ENCODE data around the gene B3GAT1. TPM values are rescaled to one million over a fixed set of nuclear protein-coding genes. Genes with fewer than 3 reads are reported as not detected.

B3GAT1 gene
- total RNA-seq, 1 experiment from 2014 or later, result 0.10 TPM

GRCh38 chr11:134429106-134429505 is 17.1 kb upstream of the B3GAT1 start:
- no peak overlapping the region for H3K4me3 ChIP-seq (ENCODE audit: low read depth in 2 of 2, low read length in 2 of 2)
- in situ Hi-C loops (cut with HindIII; ENCODE audit: low pct_unique_long_range_greater_than_20kb, low sequenced_read_pairs), result no loop called here
- H3K27me3 ChIP-seq (ENCODE audit: control insufficient read depth, insufficient read depth, low read length), result peaks cover 21% of the 10 kb centered on the region
- TF ChIP-seq POLR2AphosphoS5 (IDR thresholded peaks at IDR 0.05; ENCODE audit: low read depth, low read length) (no peak), CTCF (IDR thresholded peaks at IDR 0.05) (no peak), REST (IDR thresholded peaks at IDR 0.05; ENCODE audit: insufficient read depth in 1 of 2, low read depth in 2 of 2, low read length in 1 of 2) (no peak), TCF7L2 (IDR thresholded peaks at IDR 0.05; ENCODE audit: low read depth, low read length) (no peak), SIN3A (IDR thresholded peaks at IDR 0.05; ENCODE audit: borderline replicate concordance, insufficient read depth, low read depth, low read length) (no peak)
- intact Hi-C loops (cut with micrococcal nuclease; ENCODE audit: unreplicated experiment), result no loop called here
- CTCF ChIA-PET, result no interaction called here
- ATAC-seq, result no peak
- H3K27ac ChIP-seq (ENCODE audit: low read length), result no peak overlapping the region
- no peak for DNase-seq (ENCODE audit: low read depth, low spot score)
- no TSS peak for BruUV-seq (replicated peaks)
- H3K9me3 ChIP-seq (ENCODE audit: control insufficient read depth, insufficient read depth, low read depth, low read length), result no peaks in the 10 kb centered on the region
- no peaks in the 10 kb centered on the region for H3K36me3 ChIP-seq (ENCODE audit: control insufficient read depth, insufficient read depth, low read length)
- POLR2A ChIA-PET, result no interaction called here
- H3K4me1 ChIP-seq (ENCODE audit: control insufficient read depth, insufficient read depth, low read length), result no peaks in the 10 kb centered on the region

GRCh38 chr11:134425816-134426536 is 13.9 kb upstream of the B3GAT1 start:
- in situ Hi-C loops (cut with HindIII; ENCODE audit: low pct_unique_long_range_greater_than_20kb, low sequenced_read_pairs), result no loop called here
- CTCF ChIA-PET, result no interaction called here

More at GRCh38 chr11:134425816-134426536, 13.9 kb upstream of the B3GAT1 start:
- peaks cover 25% of the 10 kb centered on the region for H3K27me3 ChIP-seq (ENCODE audit: control insufficient read depth, insufficient read depth, low read length)
- TF ChIP-seq CTCF (IDR thresholded peaks at IDR 0.05), result no peak
- TF ChIP-seq REST (IDR thresholded peaks at IDR 0.05; ENCODE audit: insufficient read depth in 1 of 2, low read depth in 2 of 2, low read length in 1 of 2), result no peak
- TF ChIP-seq TCF7L2 (IDR thresholded peaks at IDR 0.05; ENCODE audit: low read depth, low read length), result no peak
- TF ChIP-seq POLR2AphosphoS5 (IDR thresholded peaks at IDR 0.05; ENCODE audit: low read depth, low read length), result no peak
- no peak for TF ChIP-seq SIN3A (IDR thresholded peaks at IDR 0.05; ENCODE audit: borderline replicate concordance, insufficient read depth, low read depth, low read length)
- ATAC-seq (no peak), DNase-seq (ENCODE audit: low read depth, low spot score) (no peak)
- BruUV-seq (replicated peaks), result no TSS peak
- H3K4me3 ChIP-seq (ENCODE audit: low read depth in 2 of 2, low read length in 2 of 2), result no peak overlapping the region
- POLR2A ChIA-PET, result no interaction called here
- H3K36me3 ChIP-seq (ENCODE audit: control insufficient read depth, insufficient read depth, low read length), result no peaks in the 10 kb centered on the region
- intact Hi-C loops (cut with micrococcal nuclease; ENCODE audit: unreplicated experiment), result no loop called here
- H3K4me1 ChIP-seq (ENCODE audit: control insufficient read depth, insufficient read depth, low read length), result no peaks in the 10 kb centered on the region
- H3K27ac ChIP-seq (ENCODE audit: low read length), result no peak overlapping the region
- H3K9me3 ChIP-seq (ENCODE audit: control insufficient read depth, insufficient read depth, low read depth, low read length), result no peaks in the 10 kb centered on the region
